ENCODE results near the gene TMEM108.

TMEM108 gene

GRCh38 chr3:133047980-133048379, 9.8 kb downstream of the TMEM108 start:
- TF ChIP-seq REST (IDR thresholded peaks at IDR 0.05; ENCODE audit: insufficient read depth in 1 of 2, low read depth in 2 of 2, low read length in 2 of 2) (no peak), SIN3A (IDR thresholded peaks at IDR 0.05; ENCODE audit: borderline replicate concordance, insufficient read depth, low read length) (no peak), TAF1 (IDR thresholded peaks at IDR 0.05; ENCODE audit: borderline replicate concordance, insufficient read depth, low read length) (no peak), FOXP2 (optimal IDR thresholded peaks at IDR 0.05; ENCODE audit: borderline replicate concordance, extremely low read depth, extremely low read length, insufficient read depth) (no peak), POLR2AphosphoS5 (IDR thresholded peaks at IDR 0.05; ENCODE audit: low read depth, low read length) (no peak)

- no peak for TF ChIP-seq POLR2AphosphoS5 (IDR thresholded peaks at IDR 0.05; ENCODE audit: low read depth, low read length)
- TF ChIP-seq TAF1 (IDR thresholded peaks at IDR 0.05; ENCODE audit: borderline replicate concordance, insufficient read depth, low read length) = no peak
- no peak for TF ChIP-seq FOXP2 (optimal IDR thresholded peaks at IDR 0.05; ENCODE audit: borderline replicate concordance, extremely low read depth, extremely low read length, insufficient read depth)
- TF ChIP-seq REST (IDR thresholded peaks at IDR 0.05; ENCODE audit: insufficient read depth in 1 of 2, low read depth in 2 of 2, low read length in 2 of 2) = no peak
- TF ChIP-seq SIN3A (IDR thresholded peaks at IDR 0.05; ENCODE audit: borderline replicate concordance, insufficient read depth, low read length) = no peak
Observed at GRCh38 chr3:133049491-133049890, 11.3 kb downstream of the TMEM108 start.

GRCh38 chr3:133050891-133051290, 12.7 kb downstream of the TMEM108 start:
- TF ChIP-seq FOXP2 (optimal IDR thresholded peaks at IDR 0.05; ENCODE audit: borderline replicate concordance, extremely low read depth, extremely low read length, insufficient read depth) (no peak), SIN3A (IDR thresholded peaks at IDR 0.05; ENCODE audit: borderline replicate concordance, insufficient read depth, low read length) (no peak), TAF1 (IDR thresholded peaks at IDR 0.05; ENCODE audit: borderline replicate concordance, insufficient read depth, low read length) (no peak), POLR2AphosphoS5 (IDR thresholded peaks at IDR 0.05; ENCODE audit: low read depth, low read length) (no peak), REST (IDR thresholded peaks at IDR 0.05; ENCODE audit: insufficient read depth in 1 of 2, low read depth in 2 of 2, low read length in 2 of 2) (no peak)

- TF ChIP-seq REST (IDR thresholded peaks at IDR 0.05; ENCODE audit: insufficient read depth in 1 of 2, low read depth in 2 of 2, low read length in 2 of 2) (no peak), SIN3A (IDR thresholded peaks at IDR 0.05; ENCODE audit: borderline replicate concordance, insufficient read depth, low read length) (no peak), POLR2AphosphoS5 (IDR thresholded peaks at IDR 0.05; ENCODE audit: low read depth, low read length) (no peak), FOXP2 (optimal IDR thresholded peaks at IDR 0.05; ENCODE audit: borderline replicate concordance, extremely low read depth, extremely low read length, insufficient read depth) (no peak), TAF1 (IDR thresholded peaks at IDR 0.05; ENCODE audit: borderline replicate concordance, insufficient read depth, low read length) (no peak)
Observed at GRCh38 chr3:133053532-133053931, 15.3 kb downstream of the TMEM108 start.

GRCh38 chr3:133054586-133054985, 16.4 kb downstream of the TMEM108 start:
- TF ChIP-seq SIN3A (IDR thresholded peaks at IDR 0.05; ENCODE audit: borderline replicate concordance, insufficient read depth, low read length) = no peak
- no peak for TF ChIP-seq TAF1 (IDR thresholded peaks at IDR 0.05; ENCODE audit: borderline replicate concordance, insufficient read depth, low read length)
- no peak for TF ChIP-seq REST (IDR thresholded peaks at IDR 0.05; ENCODE audit: insufficient read depth in 1 of 2, low read depth in 2 of 2, low read length in 2 of 2)
- no peak for TF ChIP-seq POLR2AphosphoS5 (IDR thresholded peaks at IDR 0.05; ENCODE audit: low read depth, low read length)
- TF ChIP-seq FOXP2 (optimal IDR thresholded peaks at IDR 0.05; ENCODE audit: borderline replicate concordance, extremely low read depth, extremely low read length, insufficient read depth) = no peak
